OCI-LY1 (cell line): ENCODE data around the gene PIGC.

Source experiments
- H2AFZ ChIP-seq: fragments of 200-600 bp; sonication (generic), shearing (Covaris generic); 2 replicates; pipeline ENCODE4 v1.6.0; 2014; ENCODE audit warnings: antibody characterized with exemption, mild to moderate bottlenecking, low read length
- H3F3A ChIP-seq: fragments of 200-600 bp; sonication (generic), shearing (Covaris generic); 2 replicates; pipeline ENCODE4 v1.6.0; 2014; ENCODE audit warnings: mild to moderate bottlenecking, antibody characterized with exemption, low read length, moderate library complexity; ENCODE audit not compliant: insufficient read depth
- H3K27ac ChIP-seq: fragments of 200-600 bp; sonication (generic); 2 replicates; pipeline ENCODE4 v1.5.1; 2014; ENCODE audit warnings: low read length, mixed run types, mild to moderate bottlenecking, low read depth; ENCODE audit not compliant: poor library complexity, severe bottlenecking
- H3K27me3 ChIP-seq: fragments of 200-600 bp; sonication (generic); 2 replicates; pipeline ENCODE4 v1.6.0; 2014; ENCODE audit warnings: antibody characterized with exemption, mild to moderate bottlenecking, low read length, moderate library complexity; ENCODE audit not compliant: insufficient read depth
- H3K36me3 ChIP-seq: fragments of 200-600 bp; sonication (generic); 2 replicates; pipeline ENCODE4 v1.6.1; 2014; ENCODE audit warnings: mild to moderate bottlenecking, antibody characterized with exemption, low read length, moderate library complexity, mixed read lengths; ENCODE audit not compliant: insufficient read depth
- H3K4me1 ChIP-seq: fragments of 200-600 bp; sonication (generic); 2 replicates; pipeline ENCODE4 v1.5.1; 2014; ENCODE audit warnings: mild to moderate bottlenecking, low read length, moderate library complexity; ENCODE audit not compliant: insufficient read depth, severe bottlenecking
- H3K4me2 ChIP-seq: fragments of 200-600 bp; sonication (generic), shearing (Covaris generic); 2 replicates; pipeline ENCODE4 v1.6.1; 2014; ENCODE audit warnings: low read length
- H3K4me3 ChIP-seq: fragments of 200-600 bp; sonication (generic); 2 replicates; pipeline ENCODE4 v1.5.1; 2014; ENCODE audit warnings: low read length, low read depth, mild to moderate bottlenecking, mixed read lengths; ENCODE audit not compliant: poor library complexity, severe bottlenecking
- H3K79me2 ChIP-seq: fragments of 200-600 bp; shearing (Covaris generic); 2 replicates; pipeline ENCODE4 v1.6.1; 2016; ENCODE audit warnings: mixed run types, low read length, mixed read lengths; ENCODE audit not compliant: insufficient read depth
- H3K9ac ChIP-seq: fragments of 200-600 bp; sonication (generic), shearing (Covaris generic); 2 replicates; pipeline ENCODE4 v1.6.1; 2014; ENCODE audit warnings: mild to moderate bottlenecking, low read length, mixed read lengths
- H3K9me2 ChIP-seq: fragments of 200-600 bp; sonication (generic), shearing (Covaris generic); 2 replicates; pipeline ENCODE4 v1.6.1; 2014; ENCODE audit warnings: low read depth, mild to moderate bottlenecking, low read length, mixed read lengths
- H3K9me3 ChIP-seq: fragments of 200-600 bp; shearing (Covaris generic); 2 replicates; pipeline ENCODE4 v1.6.1; 2014; ENCODE audit warnings: low read length, mixed read lengths
- H4K20me1 ChIP-seq: fragments of 200-600 bp; sonication (generic), shearing (Covaris generic); 2 replicates; pipeline ENCODE4 v1.6.0; 2016; ENCODE audit warnings: mild to moderate bottlenecking, low read length; ENCODE audit not compliant: insufficient read depth
- CTCF ChIP-seq: fragments of 200-600 bp; sonication (generic), shearing (Covaris generic); IDR thresholded peaks from 2 replicates; pipeline ENCODE4 v1.5.1; 2017; ENCODE audit warnings: mild to moderate bottlenecking, antibody characterized with exemption, low read length, moderate library complexity, mixed read lengths
- EZH2 ChIP-seq: fragments of 200-600 bp; sonication (generic), shearing (Covaris generic); IDR thresholded peaks from 2 replicates; pipeline ENCODE4 v1.8.0; 2017; ENCODE audit warnings: borderline replicate concordance, mixed run types, mild to moderate bottlenecking, antibody characterized with exemption, low read length, moderate library complexity, mixed read lengths

The PIGC gene

GRCh38 chr1:172431721-172432192, 12.1 kb downstream of the PIGC start:
- Histone ChIP-seq H2AFZ (no peak overlapping the region), H3K27me3 (no peaks in the 10 kb centered on the region), H3K9ac (no peak overlapping the region), H4K20me1 (no peaks in the 10 kb centered on the region), H3K27ac (no peak overlapping the region), H3F3A (no peaks in the 10 kb centered on the region), H3K4me3 (no peak overlapping the region), H3K4me2 (no peak overlapping the region), H3K79me2 (no peaks in the 10 kb centered on the region), H3K9me3 (no peaks in the 10 kb centered on the region), H3K4me1 (peaks cover 5% of the 10 kb centered on the region), H3K36me3 (no peaks in the 10 kb centered on the region), H3K9me2 (no peaks in the 10 kb centered on the region)
- TF ChIP-seq CTCF (no peak), EZH2 (no peak)

- Histone ChIP-seq H2AFZ (no peak overlapping the region), H3K79me2 (no peaks in the 10 kb centered on the region), H3K27ac (no peak overlapping the region), H3K9ac (no peak overlapping the region), H3F3A (no peaks in the 10 kb centered on the region), H3K4me2 (no peak overlapping the region), H4K20me1 (no peaks in the 10 kb centered on the region), H3K4me3 (no peak overlapping the region), H3K36me3 (no peaks in the 10 kb centered on the region), H3K27me3 (no peaks in the 10 kb centered on the region), H3K9me2 (no peaks in the 10 kb centered on the region), H3K9me3 (no peaks in the 10 kb centered on the region), H3K4me1 (peaks cover 5% of the 10 kb centered on the region)
- TF ChIP-seq EZH2 (no peak), CTCF (no peak)
Measured at GRCh38 chr1:172431204-172431603, 12.7 kb downstream of the PIGC start.

GRCh38 chr1:172430128-172430454, 13.8 kb downstream of the PIGC start:
- Histone ChIP-seq H3K27ac (no peak overlapping the region), H3K27me3 (no peaks in the 10 kb centered on the region), H3K4me1 (peaks cover 5% of the 10 kb centered on the region), H2AFZ (no peak overlapping the region), H3K9me2 (no peaks in the 10 kb centered on the region), H3F3A (no peaks in the 10 kb centered on the region), H3K4me2 (no peak overlapping the region), H3K9me3 (no peaks in the 10 kb centered on the region), H3K9ac (no peak overlapping the region), H3K4me3 (no peak overlapping the region), H3K36me3 (no peaks in the 10 kb centered on the region), H4K20me1 (no peaks in the 10 kb centered on the region), H3K79me2 (no peaks in the 10 kb centered on the region)
- TF ChIP-seq CTCF (no peak), EZH2 (no peak)
